CD4-positive, alpha-beta T cell (primary cell): ENCODE measurements around the gene ODC1. TPM values are rescaled to one million over a fixed set of nuclear protein-coding genes. Genes with fewer than 3 reads are reported as not detected.
A peak's percentile ranks its signal among the peaks of the same experiment; 100 is the strongest.

Source experiments
- ATAC-seq: fragments of 200-7000 bp; cut with Tn5 transposase; one replicate; pipeline ENCODE4 v1.10.0; 2022; ENCODE audit warnings: mild to moderate bottlenecking; ENCODE audit not compliant: poor library complexity
- CTCF ChIA-PET: fragments of 350-600 bp; sonication (Branson Sonifier 250); formaldehyde crosslinking; loops from one replicate; lab custom pipeline; 2021; ENCODE audit warnings: antibody characterized with exemption, inconsistent platforms; lab: Charles Lee
- POLR2A ChIA-PET: fragments of 350-600 bp; sonication (Branson Sonifier 250); formaldehyde crosslinking; loops from one replicate; lab custom pipeline; 2021; ENCODE audit warnings: antibody characterized with exemption, inconsistent platforms; lab: Charles Lee
- DNase-seq, 14 experiments: peaks; one replicate each; pipeline ENCODE4 v3.0.0-alpha.2; 2013 to 2020; ENCODE audit warnings: mixed read lengths in 2 of 14
- H3K27ac ChIP-seq, 2 donors: one replicate each; pipeline versions ENCODE4 v1.5.1 to v1.7.0; 2013; ENCODE audit warnings: low read length in 2 of 2, low read depth in 1 of 2, mild to moderate bottlenecking in 1 of 2
- H3K27me3 ChIP-seq, 2 experiments: 1 replicate in 1 of 2; 2 replicates in 1 of 2; pipeline versions ENCODE4 v1.6.1 to v1.7.0; 2013; ENCODE audit warnings: low read length in 2 of 2, control low read depth in 1 of 2, mild to moderate bottlenecking in 1 of 2, moderate library complexity in 1 of 2; ENCODE audit not compliant: insufficient read depth in 2 of 2, control insufficient read depth in 1 of 2
- H3K36me3 ChIP-seq: one replicate; pipeline ENCODE4 v1.6.1; 2013; ENCODE audit warnings: low read length, control low read depth; ENCODE audit not compliant: insufficient read depth
- H3K4me1 ChIP-seq: one replicate; pipeline ENCODE4 v1.6.1; 2013; ENCODE audit warnings: low read length, control low read depth; ENCODE audit not compliant: insufficient read depth
- H3K4me3 ChIP-seq: one replicate; pipeline ENCODE4 v1.5.1; 2013; ENCODE audit warnings: mild to moderate bottlenecking, low read length, moderate library complexity
- H3K9me3 ChIP-seq, 2 experiments: 1 replicate in 1 of 2; 2 replicates in 1 of 2; pipeline versions ENCODE4 v1.6.1 to v1.7.0; 2013; ENCODE audit warnings: low read length in 2 of 2, mild to moderate bottlenecking in 2 of 2, control low read depth in 1 of 2, moderate library complexity in 1 of 2; ENCODE audit not compliant: control insufficient read depth in 1 of 2, insufficient read depth in 1 of 2
- H3K27ac Mint-ChIP-seq: one replicate; pipeline ENCODE4 v1.8.0; 2020; ENCODE audit warnings: mixed read lengths
- H3K27me3 Mint-ChIP-seq: one replicate; pipeline ENCODE4 v1.8.0; 2021; ENCODE audit warnings: mixed read lengths
- H3K36me3 Mint-ChIP-seq: one replicate; pipeline ENCODE4 v1.8.0; 2021; ENCODE audit warnings: low read depth, mixed read lengths
- H3K4me1 Mint-ChIP-seq: one replicate; pipeline ENCODE4 v1.8.0; 2021; ENCODE audit warnings: low read depth, mixed read lengths
- H3K4me3 Mint-ChIP-seq: one replicate; pipeline ENCODE4 v1.8.0; 2020; ENCODE audit warnings: mild to moderate bottlenecking, mixed read lengths
- H3K9me3 Mint-ChIP-seq: one replicate; pipeline ENCODE4 v1.8.0; 2020; ENCODE audit warnings: mixed read lengths
- intact Hi-C, 2 experiments: fragments of 100-400 bp; cut with DNase I in 1 of 2; cut with micrococcal nuclease in 1 of 2; formaldehyde crosslinking; loops; one replicate each; pipeline versions ENCODE4 v1.15.1 to v1.9.0; 2023 to 2025; cut with DNase I, micrococcal nuclease
- polyA plus RNA-seq, 2 donors: library from polyadenylated mRNA; unstranded; fragments of 120-200 nt; gene quantifications; one replicate each; pipeline ENCODE4 v1.2.1, GENCODE V29; 2013
- total RNA-seq, 174 experiments: library from RNA in 2 of 174; stranded (reverse) in 2 of 174; gene quantifications; one replicate each; pipeline ENCODE4 v1.2.3 and lab custom pipeline; 2021 to 2026
- TF ChIP-seq, protein P1 (sequence below): fragments of 200-600 bp; IDR thresholded peaks from one replicate; pipeline ENCODE4 v1.8.0; 2022; ENCODE audit warnings: antibody characterized with exemption, mild to moderate bottlenecking

Gene ODC1
- total RNA-seq (100 to 1,000 TPM; 162 to 164 TPM), total RNA-seq (lab: John Stamatoyannopoulos, UW) (42.3 to 1,541 (median 188) reads per million in 172 experiments)
- polyA plus RNA-seq (2013, experiment 1 of 2) = 34.0 TPM
- polyA plus RNA-seq (2013, experiment 2 of 2) = 62.0 TPM

DNA sequence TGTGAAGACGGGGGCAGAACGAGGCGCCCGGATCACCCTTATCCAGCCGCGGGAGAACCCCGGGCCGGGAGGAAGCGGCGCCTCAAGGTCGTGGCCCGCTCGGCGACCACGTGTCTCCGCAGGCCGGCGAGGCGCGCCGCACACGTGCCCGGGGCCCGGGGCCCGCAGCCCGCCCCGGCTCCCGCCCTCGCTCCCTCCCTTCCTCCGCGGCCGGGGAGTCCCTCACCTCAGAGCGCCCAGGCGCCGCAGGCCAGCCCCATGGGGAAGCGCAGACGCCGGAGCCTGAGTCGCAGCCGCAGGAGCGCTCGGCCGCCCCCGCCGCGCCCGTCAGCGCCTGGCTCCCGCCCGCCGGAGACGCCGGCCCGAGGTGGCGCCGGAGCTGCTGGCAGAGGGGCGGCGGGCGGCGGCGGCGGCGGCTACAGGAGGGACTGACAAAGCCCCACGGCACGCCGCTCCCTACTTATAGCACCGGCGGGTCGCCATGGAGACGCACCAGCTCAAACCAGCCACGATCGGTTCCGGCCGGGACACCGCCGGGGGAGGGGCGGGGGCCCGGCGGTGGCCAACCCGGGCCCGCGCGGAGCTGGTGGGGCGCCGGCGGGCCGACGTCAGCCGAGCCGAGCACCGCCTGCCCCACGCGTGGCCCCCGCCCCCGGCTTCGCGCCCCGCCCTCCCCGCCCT, at the start of gene ODC1:
Gene ODC1, minus strand, starts transcription at position 433 of the 681 bp plus-strand sequence. CDS start 3,295 bp downstream, outside the sequence.
- Histone ChIP-seq H3K4me1 (peaks cover 45% of the 10 kb centered on the region), H3K27me3 (no peaks in the 10 kb centered on the region), H3K36me3 (peaks cover 18% of the 10 kb centered on the region), H3K4me3 (peak within 1 kb of the TSS; percentile 63), H3K27ac (peak within 1 kb of the TSS; percentile 84 to 86), H3K9me3 (no peaks in the 10 kb centered on the region)
- Mint-ChIP-seq H3K27me3 (no peaks in the 10 kb centered on the region), H3K36me3 (peaks cover 26% of the 10 kb centered on the region), H3K27ac (peak within 1 kb of the TSS; percentile 87), H3K4me1 (peaks cover 45% of the 10 kb centered on the region), H3K9me3 (no peaks in the 10 kb centered on the region), H3K4me3 (peak within 1 kb of the TSS; percentile 86)
- peak; percentile 81 for ATAC-seq
- DNase-seq = peak in 13 of 14 experiments; percentile 96 to 99 (median 98)
- intact Hi-C loops = loop anchor here (2.0 to 10.0 kb wide), 8 partner anchors 45 to 1026 kb away; partner anchors contain the start of genes CPSF3 (in 1 of the 2), GRHL1 (in 1 of the 2), HPCAL1 (in 1 of the 2) and ITGB1BP1 (in 1 of the 2)
- CTCF ChIA-PET = interaction anchor here (1.0 to 5.6 kb wide), 6 partner anchors 13 to 464 kb away, joined by 3 to 34 read pairs (median 6); no protein-coding TSS in a partner anchor
- POLR2A ChIA-PET = interaction anchor here (0.7 to 3.0 kb wide), 28 partner anchors 11 to 1024 kb away, joined by 3 to 74 read pairs (median 5); partner anchors contain the start of genes ADAM17, CPSF3, HPCAL1 and ITGB1BP1
- TF ChIP-seq, protein P1, sequence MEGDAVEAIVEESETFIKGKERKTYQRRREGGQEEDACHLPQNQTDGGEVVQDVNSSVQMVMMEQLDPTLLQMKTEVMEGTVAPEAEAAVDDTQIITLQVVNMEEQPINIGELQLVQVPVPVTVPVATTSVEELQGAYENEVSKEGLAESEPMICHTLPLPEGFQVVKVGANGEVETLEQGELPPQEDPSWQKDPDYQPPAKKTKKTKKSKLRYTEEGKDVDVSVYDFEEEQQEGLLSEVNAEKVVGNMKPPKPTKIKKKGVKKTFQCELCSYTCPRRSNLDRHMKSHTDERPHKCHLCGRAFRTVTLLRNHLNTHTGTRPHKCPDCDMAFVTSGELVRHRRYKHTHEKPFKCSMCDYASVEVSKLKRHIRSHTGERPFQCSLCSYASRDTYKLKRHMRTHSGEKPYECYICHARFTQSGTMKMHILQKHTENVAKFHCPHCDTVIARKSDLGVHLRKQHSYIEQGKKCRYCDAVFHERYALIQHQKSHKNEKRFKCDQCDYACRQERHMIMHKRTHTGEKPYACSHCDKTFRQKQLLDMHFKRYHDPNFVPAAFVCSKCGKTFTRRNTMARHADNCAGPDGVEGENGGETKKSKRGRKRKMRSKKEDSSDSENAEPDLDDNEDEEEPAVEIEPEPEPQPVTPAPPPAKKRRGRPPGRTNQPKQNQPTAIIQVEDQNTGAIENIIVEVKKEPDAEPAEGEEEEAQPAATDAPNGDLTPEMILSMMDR = no peak

DNA sequence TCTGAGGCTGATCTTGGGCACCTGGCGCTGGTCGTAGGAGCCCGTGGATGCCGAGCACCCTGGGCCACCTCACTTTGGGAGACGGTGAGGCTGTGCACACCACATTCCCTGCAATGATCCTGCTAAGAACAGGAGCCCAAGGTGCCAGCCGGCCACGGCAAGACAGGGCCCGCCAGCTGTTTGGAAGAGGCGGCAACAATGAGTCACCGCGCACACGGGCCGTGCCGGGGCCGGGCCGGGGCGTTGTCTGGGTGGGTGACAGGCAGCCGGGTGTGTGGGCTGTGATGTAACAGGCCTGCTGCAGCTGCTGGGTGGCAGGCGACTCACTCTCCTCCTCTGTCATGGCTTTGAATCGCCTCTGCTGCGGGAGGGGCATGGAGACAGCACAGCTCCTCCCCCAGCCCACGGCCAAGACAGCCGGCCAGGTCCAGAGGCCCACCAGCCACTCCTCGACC, 49.7 kb upstream of the ODC1 start:
- TF ChIP-seq, protein P1 = no peak
- Histone ChIP-seq H3K4me1 (peaks cover 24% of the 10 kb centered on the region), H3K9me3 (no peaks in the 10 kb centered on the region), H3K36me3 (no peaks in the 10 kb centered on the region), H3K27ac (no peak overlapping the region), H3K4me3 (no peak overlapping the region), H3K27me3 (peaks cover 0 to 7% of the 10 kb centered on the region in 2 experiments)
- POLR2A ChIA-PET = interaction anchor here (0.7 to 2.3 kb wide), 2 partner anchors 18 to 49 kb away, joined by 4 to 8 read pairs; partner anchors contain the start of gene ODC1
- CTCF ChIA-PET = no interaction called here
- no peak overlapping the region for H3K4me3 Mint-ChIP-seq
- DNase-seq (peak; percentile 6 to 73 (median 53)), ATAC-seq (peak; percentile 40)
- no peaks in the 10 kb centered on the region for H3K36me3 Mint-ChIP-seq
- intact Hi-C loops = no loop called here
- peaks cover 38% of the 10 kb centered on the region for H3K4me1 Mint-ChIP-seq
- H3K27me3 Mint-ChIP-seq = peaks cover 13% of the 10 kb centered on the region
- no peaks in the 10 kb centered on the region for H3K9me3 Mint-ChIP-seq
- H3K27ac Mint-ChIP-seq = peak overlapping the region; percentile 71

DNA sequence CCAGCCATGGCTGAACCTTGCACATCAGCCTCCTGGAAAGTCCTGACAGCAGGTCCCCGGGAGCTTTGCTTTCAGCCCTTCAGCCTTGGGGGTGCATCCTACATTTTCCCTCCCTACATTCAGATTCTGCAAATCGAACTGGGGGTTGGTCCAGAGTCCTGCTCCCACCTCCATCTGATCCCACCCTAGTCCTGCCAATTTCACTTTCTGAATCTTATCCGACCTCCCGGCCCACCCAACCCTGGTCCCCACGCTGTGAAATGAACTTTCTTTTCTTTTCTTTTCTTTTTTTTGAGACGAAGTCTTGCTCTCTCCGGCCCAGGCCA, 47.8 kb upstream of the ODC1 start:
- H3K36me3 Mint-ChIP-seq = no peaks in the 10 kb centered on the region
- intact Hi-C loops = no loop called here
- ChIA-PET POLR2A (interaction anchor here (4.4 kb wide), 1 partner anchor 48 kb away, joined by 74 read pairs; the partner anchor contains the start of gene ODC1), CTCF (no interaction called here)
- Histone ChIP-seq H3K36me3 (no peaks in the 10 kb centered on the region), H3K4me1 (peaks cover 24% of the 10 kb centered on the region), H3K9me3 (peaks cover 0 to 4% of the 10 kb centered on the region in 2 experiments), H3K4me3 (no peak overlapping the region), H3K27me3 (peaks cover 0 to 7% of the 10 kb centered on the region in 2 experiments), H3K27ac (no peak overlapping the region)
- peak overlapping the region; percentile 95 for H3K27ac Mint-ChIP-seq
- ATAC-seq = no peak
- H3K9me3 Mint-ChIP-seq = no peaks in the 10 kb centered on the region
- DNase-seq = no peak
- no peak overlapping the region for H3K4me3 Mint-ChIP-seq
- peaks cover 13% of the 10 kb centered on the region for H3K27me3 Mint-ChIP-seq
- TF ChIP-seq, protein P1 = no peak
- peaks cover 40% of the 10 kb centered on the region for H3K4me1 Mint-ChIP-seq
